Smooth muscle cell (in vitro differentiated cells): ENCODE measurements around the gene ALX4. TPM values are rescaled to one million over a fixed set of nuclear protein-coding genes. Genes with fewer than 3 reads are reported as not detected.

ENCODE experiments used
- DNase-seq: peaks from one replicate; lab custom pipeline; 2025; ENCODE audit not compliant: unreplicated experiment; lab: John Stamatoyannopoulos, UW
- H2AFZ ChIP-seq: fragments of 200-600 bp; sonication (generic); 2 replicates; pipeline ENCODE4 v1.6.0; 2016; ENCODE audit warnings: antibody characterized with exemption, low read depth, mild to moderate bottlenecking
- H3F3A ChIP-seq: fragments of 200-600 bp; sonication (generic); 2 replicates; pipeline ENCODE4 v1.6.0; 2017; ENCODE audit warnings: antibody characterized with exemption, low read depth
- H3K27ac ChIP-seq: fragments of 200-600 bp; sonication (generic); 2 replicates; pipeline ENCODE4 v1.5.1; 2016; ENCODE audit warnings: low read depth, mild to moderate bottlenecking
- H3K27me3 ChIP-seq: fragments of 200-600 bp; sonication (generic); 2 replicates; pipeline ENCODE4 v1.6.1; 2016; ENCODE audit warnings: low read depth, mild to moderate bottlenecking
- H3K36me3 ChIP-seq: fragments of 200-600 bp; sonication (generic); 2 replicates; pipeline ENCODE4 v1.5.1; 2016; ENCODE audit warnings: low read depth
- H3K4me1 ChIP-seq: fragments of 200-600 bp; sonication (generic); 2 replicates; pipeline ENCODE4 v1.5.1; 2016; ENCODE audit warnings: low read depth
- H3K4me2 ChIP-seq: fragments of 200-600 bp; sonication (generic); 2 replicates; pipeline ENCODE4 v1.6.0; 2016; ENCODE audit warnings: mild to moderate bottlenecking
- H3K4me3 ChIP-seq: fragments of 200-600 bp; sonication (generic); 2 replicates; pipeline ENCODE4 v1.5.1; 2016; ENCODE audit warnings: mild to moderate bottlenecking
- H3K79me2 ChIP-seq: fragments of 200-600 bp; sonication (generic); 2 replicates; pipeline ENCODE4 v1.6.0; 2016; ENCODE audit warnings: low read depth, mild to moderate bottlenecking
- H3K9ac ChIP-seq: fragments of 200-600 bp; sonication (generic); 2 replicates; pipeline ENCODE4 v1.6.0; 2016; ENCODE audit warnings: low read depth
- H3K9me3 ChIP-seq: fragments of 200-600 bp; sonication (generic); replicated peaks from 2 replicates; pipeline ENCODE4 v1.5.1; 2016; ENCODE audit warnings: low read depth
- H4K20me1 ChIP-seq: fragments of 200-600 bp; sonication (generic); 2 replicates; pipeline ENCODE4 v1.6.0; 2016; ENCODE audit warnings: low read depth
- CTCF ChIP-seq: fragments of 200-600 bp; sonication (generic); IDR thresholded peaks from 2 replicates; pipeline ENCODE4 v1.5.1; 2017; ENCODE audit warnings: borderline replicate concordance, mild to moderate bottlenecking, antibody characterized with exemption; ENCODE audit not compliant: insufficient read depth, poor library complexity, severe bottlenecking
- WGBS: methylation state at CpG from one replicate; pipeline ENCODE4 v1.1.7; 2016; ENCODE audit warnings: low lambda C conversion rate; 5-methylcytosine and 5-hydroxymethylcytosine counted together
- polyA plus RNA-seq: library from polyadenylated mRNA; unstranded; fragments of >200 nt; fragmentation: Nextera tagmentation; extraction: Ambion mirVana; gene quantifications from 2 replicates; pipeline ENCODE4 v1.2.1, GENCODE V29; 2016
- total RNA-seq: library from RNA; depleted of rRNA; stranded (reverse); fragments of >200 nt; gene quantifications from 2 replicates; pipeline ENCODE4 v1.2.3, GENCODE V29; 2014

The ALX4 gene
- total and polyA plus RNA-seq, 2 experiments from 2014 or later: not detected

DNA sequence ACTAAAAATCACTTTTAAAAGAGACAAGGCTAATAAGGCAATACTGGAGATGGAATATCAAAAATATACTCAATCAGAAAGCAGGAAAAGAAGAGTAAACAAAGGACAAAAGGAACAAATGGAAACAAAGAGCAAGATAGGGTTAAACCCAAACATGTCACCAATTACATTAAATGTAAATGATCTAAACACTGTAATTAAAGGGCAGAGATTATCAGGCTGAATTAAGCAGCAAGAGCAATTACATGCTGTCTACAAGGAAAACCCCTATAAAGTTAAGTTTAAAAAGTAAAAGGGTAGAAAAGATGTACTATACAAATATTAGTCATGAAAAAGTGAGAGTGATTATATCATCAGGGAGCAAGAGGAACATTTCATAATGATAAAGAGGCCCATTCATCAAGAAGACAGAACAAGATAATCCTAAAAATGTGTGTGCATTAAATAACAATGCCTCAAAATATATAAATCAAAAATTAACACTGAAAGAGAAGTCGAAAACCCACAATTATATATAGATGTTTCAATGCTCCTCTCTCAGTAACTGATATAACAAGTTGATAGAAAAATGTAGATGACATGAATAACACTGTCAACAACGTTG, 56.8 kb downstream of the ALX4 start:
- Histone ChIP-seq H3K27ac (no peak overlapping the region), H3K4me2 (no peak overlapping the region), H4K20me1 (no peaks in the 10 kb centered on the region), H3K79me2 (no peaks in the 10 kb centered on the region), H3K4me3 (no peak overlapping the region), H3K9me3 (no peaks in the 10 kb centered on the region), H3K4me1 (no peaks in the 10 kb centered on the region), H2AFZ (no peak overlapping the region), H3K27me3 (no peaks in the 10 kb centered on the region), H3K36me3 (no peaks in the 10 kb centered on the region), H3K9ac (no peak overlapping the region), H3F3A (no peaks in the 10 kb centered on the region)
- TF ChIP-seq CTCF: no peak
- DNase-seq: no peak
- WGBS: 99% methylated on average over 2 of the region's 2 CpGs

DNA sequence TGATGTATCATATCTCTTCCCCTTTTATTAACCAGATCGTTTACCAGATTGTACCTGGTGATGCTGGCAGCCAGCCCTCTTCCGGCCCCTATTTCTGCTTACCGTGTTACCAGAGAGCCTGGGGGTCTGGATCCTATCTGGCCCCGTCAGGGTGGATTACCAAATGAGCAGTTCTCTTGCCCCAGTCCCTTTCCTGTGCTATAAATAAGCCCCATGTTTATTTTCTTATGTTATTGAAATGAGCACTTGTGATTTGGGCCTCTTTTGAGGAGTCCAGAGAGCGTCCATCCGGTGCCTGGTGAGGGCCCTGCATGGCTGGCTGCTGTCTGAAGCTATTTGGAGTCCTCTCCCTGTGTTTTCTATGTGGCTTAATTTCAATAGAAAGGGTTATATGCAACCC, 59.5 kb downstream of the ALX4 start:
- Histone ChIP-seq H3K4me2 (no peak overlapping the region), H3K4me3 (no peak overlapping the region), H3K79me2 (no peaks in the 10 kb centered on the region), H3K36me3 (peaks cover 3% of the 10 kb centered on the region), H3F3A (no peaks in the 10 kb centered on the region), H3K4me1 (no peaks in the 10 kb centered on the region), H3K9ac (no peak overlapping the region), H4K20me1 (no peaks in the 10 kb centered on the region), H3K9me3 (no peaks in the 10 kb centered on the region), H2AFZ (no peak overlapping the region), H3K27me3 (no peaks in the 10 kb centered on the region), H3K27ac (no peak overlapping the region)
- DNase-seq: no peak
- TF ChIP-seq CTCF: no peak
- WGBS: 59% methylated on average over 6 of the region's 6 CpGs

- H3K4me2 ChIP-seq: no peak overlapping the region
- TF ChIP-seq CTCF: no peak
- H3F3A ChIP-seq: no peaks in the 10 kb centered on the region
- H4K20me1 ChIP-seq: no peaks in the 10 kb centered on the region
- H3K9me3 ChIP-seq: no peaks in the 10 kb centered on the region
- peaks cover 20% of the 10 kb centered on the region for H3K4me1 ChIP-seq
- no peaks in the 10 kb centered on the region for H3K79me2 ChIP-seq
- H3K27ac ChIP-seq: no peak overlapping the region
- 90% methylated on average over 2 of the region's 2 CpGs for WGBS
- no peak for DNase-seq
- H3K27me3 ChIP-seq: no peaks in the 10 kb centered on the region
- no peak overlapping the region for H3K9ac ChIP-seq
- H2AFZ ChIP-seq: no peak overlapping the region
- H3K36me3 ChIP-seq: peaks cover 3% of the 10 kb centered on the region
- H3K4me3 ChIP-seq: no peak overlapping the region
These were observed 61.8 kb downstream of the ALX4 start for GRCh38 chr11:44248109-44248508.

DNA sequence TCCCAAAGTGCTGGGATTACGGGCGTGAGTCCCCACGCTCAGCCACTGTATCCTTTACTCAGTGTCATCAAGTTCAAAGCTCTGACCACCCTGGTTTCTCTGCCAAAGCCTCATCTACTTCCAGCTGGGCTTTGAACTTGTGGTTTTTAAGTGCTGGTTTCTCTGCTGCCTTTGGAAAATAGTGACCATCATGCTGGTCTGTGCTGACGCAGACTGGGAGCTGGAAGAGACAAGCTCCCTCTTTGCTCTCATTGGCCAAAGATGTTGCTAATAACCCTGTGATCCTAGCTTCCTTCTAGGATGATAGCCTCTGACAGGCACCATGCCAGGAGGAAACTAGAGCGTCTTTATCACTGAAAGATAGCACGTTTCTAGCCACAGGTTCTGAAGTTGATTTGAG, 62.4 kb downstream of the ALX4 start:
- peaks cover 26% of the 10 kb centered on the region for H3K4me1 ChIP-seq
- WGBS: 77% methylated on average over 6 of the region's 6 CpGs
- no peak overlapping the region for H2AFZ ChIP-seq

More for the DNA sequence above, 62.4 kb downstream of the ALX4 start:
- peaks cover 3% of the 10 kb centered on the region for H3K36me3 ChIP-seq
- H3K9me3 ChIP-seq: no peaks in the 10 kb centered on the region
- H4K20me1 ChIP-seq: no peaks in the 10 kb centered on the region
- H3K4me3 ChIP-seq: no peak overlapping the region
- H3K27ac ChIP-seq: no peak overlapping the region
- no peaks in the 10 kb centered on the region for H3K27me3 ChIP-seq
- no peak overlapping the region for H3K4me2 ChIP-seq
- TF ChIP-seq CTCF: no peak
- no peak overlapping the region for H3K9ac ChIP-seq
- H3F3A ChIP-seq: no peaks in the 10 kb centered on the region
- H3K79me2 ChIP-seq: no peaks in the 10 kb centered on the region
- DNase-seq: no peak
